ENCODE data around the gene NMNAT2. TPM values are rescaled to one million over a fixed set of nuclear protein-coding genes. Genes with fewer than 3 reads are reported as not detected.

Gene NMNAT2
- total RNA-seq, 8 experiments from 2014 or later = 0.25 to 68.9 (median 37.4) TPM

- in situ Hi-C loops (cut with MboI; ENCODE audit: low pct_unique_long_range_greater_than_20kb in 2 of 9, low sequenced_read_pairs in 9 of 9, unreplicated experiment in 9 of 9) = loop anchor here in 1 of 9 experiments (25.0 kb wide), 1 partner anchor 269 kb away; the partner anchor contains the start of gene SHCBP1L
- Histone ChIP-seq H3K4me1 (replicated peaks in 1 of 2) (peaks cover 0 to 6% of the 10 kb centered on the region in 2 donors), H3K27ac (no peak overlapping the region), H3K4me3 (no peak overlapping the region)
- 83 to 100% (median 100%) methylated on average over 1 of the region's 1 CpG; no CpG with 5 or more reads in 3 of the 10 experiments for WGBS, 10 experiments
- ATAC-seq (replicated peaks in 6 of 8) = no peak
These were observed 186.6 kb downstream of the NMNAT2 start for GRCh38 chr1:183231545-183231944.

- Histone ChIP-seq H3K4me1 (replicated peaks in 1 of 2) (peaks cover 0 to 6% of the 10 kb centered on the region in 2 donors), H3K27ac (no peak overlapping the region), H3K4me3 (no peak overlapping the region)
- no peak for ATAC-seq (replicated peaks in 6 of 8)
- WGBS, 10 experiments = 0 to 82% (median 70%) methylated on average over 1 to 2 of the region's 2 CpGs; no CpG with 5 or more reads in 1 of the 10 experiments
- in situ Hi-C loops (cut with MboI; ENCODE audit: low pct_unique_long_range_greater_than_20kb in 2 of 9, low sequenced_read_pairs in 9 of 9, unreplicated experiment in 9 of 9) = loop anchor here in 1 of 9 experiments (25.0 kb wide), 1 partner anchor 268 kb away; the partner anchor contains the start of gene SHCBP1L
These were observed 187.8 kb downstream of the NMNAT2 start for GRCh38 chr1:183230413-183230812.

- H3K27ac ChIP-seq = no peak overlapping the region
- in situ Hi-C loops (cut with MboI; ENCODE audit: low pct_unique_long_range_greater_than_20kb in 2 of 9, low sequenced_read_pairs in 9 of 9, unreplicated experiment in 9 of 9) = loop anchor here in 1 of 9 experiments (25.0 kb wide), 1 partner anchor 266 kb away; the partner anchor contains the start of gene SHCBP1L
- H3K4me1 ChIP-seq (replicated peaks in 1 of 2) = peaks cover 0 to 6% of the 10 kb centered on the region in 2 donors
- 55 to 100% (median 90%) methylated on average over 1 to 10 of the region's 13 CpGs; no CpG with 5 or more reads in 2 of the 10 experiments for WGBS, 10 experiments
- no peak for ATAC-seq (replicated peaks in 6 of 8)
- H3K4me3 ChIP-seq = no peak overlapping the region
These were observed 189.6 kb downstream of the NMNAT2 start for GRCh38 chr1:183228347-183229220.

- no peak overlapping the region for H3K4me3 ChIP-seq
- ATAC-seq (replicated peaks in 6 of 8) = peak in 5 of 8 experiments; percentile 45 to 82 (median 69)
- H3K27ac ChIP-seq = no peak overlapping the region
- in situ Hi-C loops (cut with MboI; ENCODE audit: low pct_unique_long_range_greater_than_20kb in 2 of 9, low sequenced_read_pairs in 9 of 9, unreplicated experiment in 9 of 9) = loop anchor here in 1 of 9 experiments (25.0 kb wide), 1 partner anchor 265 kb away; the partner anchor contains the start of gene SHCBP1L
- peaks cover 0 to 6% of the 10 kb centered on the region in 2 donors for H3K4me1 ChIP-seq (replicated peaks in 1 of 2)
- 0 to 93% (median 77%) methylated on average over 1 to 14 of the region's 16 CpGs; no CpG with 5 or more reads in 1 of the 10 experiments for WGBS, 10 experiments
These were observed 190.5 kb downstream of the NMNAT2 start for GRCh38 chr1:183227422-183228346.

- no peak for ATAC-seq (replicated peaks in 6 of 8)
- peaks cover 0 to 6% of the 10 kb centered on the region in 2 donors for H3K4me1 ChIP-seq (replicated peaks in 1 of 2)
- in situ Hi-C loops (cut with MboI; ENCODE audit: low pct_unique_long_range_greater_than_20kb in 2 of 9, low sequenced_read_pairs in 9 of 9, unreplicated experiment in 9 of 9) = loop anchor here in 1 of 9 experiments (25.0 kb wide), 1 partner anchor 265 kb away; the partner anchor contains the start of gene SHCBP1L
- H3K27ac ChIP-seq = no peak overlapping the region
- H3K4me3 ChIP-seq = no peak overlapping the region
- 0 to 93% (median 71%) methylated on average over 1 to 4 of the region's 4 CpGs for WGBS, 10 experiments
These were observed 191.2 kb downstream of the NMNAT2 start for GRCh38 chr1:183226963-183227362.

- WGBS, 10 experiments = 42 to 100% (median 82%) methylated on average over 1 to 4 of the region's 4 CpGs; no CpG with 5 or more reads in 1 of the 10 experiments
- no peak for ATAC-seq (replicated peaks in 6 of 8)
- no peak overlapping the region for H3K4me3 ChIP-seq
- no peak overlapping the region for H3K27ac ChIP-seq
- H3K4me1 ChIP-seq (replicated peaks in 1 of 2) = peaks cover 0 to 6% of the 10 kb centered on the region in 2 donors
- in situ Hi-C loops (cut with MboI; ENCODE audit: low pct_unique_long_range_greater_than_20kb in 2 of 9, low sequenced_read_pairs in 9 of 9, unreplicated experiment in 9 of 9) = loop anchor here in 1 of 9 experiments (25.0 kb wide), 1 partner anchor 264 kb away; the partner anchor contains the start of gene SHCBP1L
These were observed 191.8 kb downstream of the NMNAT2 start for GRCh38 chr1:183226361-183226760.

GRCh38 chr1:183223467-183223866 lies 194.7 kb downstream of the NMNAT2 start:
- no peak for ATAC-seq (replicated peaks in 6 of 8)
- WGBS, 10 experiments = 67 to 100% (median 86%) methylated on average over 3 of the region's 3 CpGs; no CpG with 5 or more reads in 3 of the 10 experiments
- in situ Hi-C loops (cut with MboI; ENCODE audit: low pct_unique_long_range_greater_than_20kb in 2 of 9, low sequenced_read_pairs in 9 of 9, unreplicated experiment in 9 of 9) = no loop called here

GRCh38 chr1:183222909-183223308 lies 195.3 kb downstream of the NMNAT2 start:
- H3K27ac ChIP-seq = no peak overlapping the region
- no peak overlapping the region for H3K4me3 ChIP-seq
- peaks cover 20 to 24% of the 10 kb centered on the region in 2 donors for H3K4me1 ChIP-seq (replicated peaks in 1 of 2)
- in situ Hi-C loops (cut with MboI; ENCODE audit: low pct_unique_long_range_greater_than_20kb in 2 of 9, low sequenced_read_pairs in 9 of 9, unreplicated experiment in 9 of 9) = no loop called here
- 89 to 100% (median 100%) methylated on average over 1 to 3 of the region's 3 CpGs for WGBS, 10 experiments
- ATAC-seq (replicated peaks in 6 of 8) = no peak

More at GRCh38 chr1:183223467-183223866, 194.7 kb downstream of the NMNAT2 start:
- Histone ChIP-seq H3K4me3 (no peak overlapping the region), H3K27ac (no peak overlapping the region), H3K4me1 (replicated peaks in 1 of 2) (peaks cover 15 to 19% of the 10 kb centered on the region in 2 donors)

GRCh38 chr1:183219616-183220009 lies 198.6 kb downstream of the NMNAT2 start:
- Histone ChIP-seq H3K4me3 (no peak overlapping the region), H3K27ac (no peak overlapping the region), H3K4me1 (replicated peaks in 1 of 2) (peaks cover 21 to 27% of the 10 kb centered on the region in 2 donors)
- ATAC-seq (replicated peaks in 6 of 8) = peak in 5 of 8 experiments; percentile 18 to 38 (median 37)
- in situ Hi-C loops (cut with MboI; ENCODE audit: low pct_unique_long_range_greater_than_20kb in 2 of 9, low sequenced_read_pairs in 9 of 9, unreplicated experiment in 9 of 9) = no loop called here

- no peak overlapping the region for H3K27ac ChIP-seq
- 0 to 100% (median 30%) methylated on average over 1 to 5 of the region's 5 CpGs; no CpG with 5 or more reads in 1 of the 10 experiments for WGBS, 10 experiments
These were observed 199.1 kb downstream of the NMNAT2 start for GRCh38 chr1:183218971-183219615.

GRCh38 chr1:183218027-183218618 lies 200.1 kb downstream of the NMNAT2 start:
- H3K4me3 ChIP-seq = no peak overlapping the region
- ATAC-seq (replicated peaks in 6 of 8) = peak in 5 of 8 experiments; percentile 19 to 68 (median 47)
- in situ Hi-C loops (cut with MboI; ENCODE audit: low pct_unique_long_range_greater_than_20kb in 2 of 9, low sequenced_read_pairs in 9 of 9, unreplicated experiment in 9 of 9) = no loop called here
- H3K27ac ChIP-seq = no peak overlapping the region
- WGBS, 10 experiments = 0 to 86% (median 60%) methylated on average over 1 to 14 of the region's 14 CpGs; no CpG with 5 or more reads in 1 of the 10 experiments
- peaks cover 21 to 27% of the 10 kb centered on the region in 2 donors for H3K4me1 ChIP-seq (replicated peaks in 1 of 2)

More at GRCh38 chr1:183218971-183219615, 199.1 kb downstream of the NMNAT2 start:
- H3K4me3 ChIP-seq = no peak overlapping the region
- peak in 5 of 8 experiments; percentile 68 to 82 (median 79) for ATAC-seq (replicated peaks in 6 of 8)
- in situ Hi-C loops (cut with MboI; ENCODE audit: low pct_unique_long_range_greater_than_20kb in 2 of 9, low sequenced_read_pairs in 9 of 9, unreplicated experiment in 9 of 9) = no loop called here
- H3K4me1 ChIP-seq (replicated peaks in 1 of 2) = peaks cover 21 to 27% of the 10 kb centered on the region in 2 donors
